GF-D8 (cell line): Measurements from ENCODE around the gene RPS2.
"Not testable (repeated sequence)": the region's sequence is repeated elsewhere in the genome, so short reads cannot be mapped to it uniquely, and the experiment has no call there.

Experiments used
- DNase-seq: peaks from one replicate; lab custom pipeline; 2025; lab: John Stamatoyannopoulos, UW

The RPS2 gene

GRCh38 chr16:1962161-1963153 lies 2.2 kb downstream of the RPS2 start:
- not testable (repeated sequence) for DNase-seq

GRCh38 chr16:1961651-1962067 lies 3.0 kb downstream of the RPS2 start:
- DNase-seq: no peak

- DNase-seq: peak; percentile 45
Measured at GRCh38 chr16:1960665-1961630, 3.7 kb downstream of the RPS2 start.

GRCh38 chr16:1959269-1960039 lies 5.2 kb downstream of the RPS2 start, which contains the start of gene NDUFB10:
Gene NDUFB10 (plus strand): TSS chr16:1959538. CDS start chr16:1959625, 87 bp downstream.
- peak; percentile 61 for DNase-seq

GRCh38 chr16:1958715-1959268 lies 5.8 kb downstream of the RPS2 start:
- DNase-seq: no peak

- not testable (repeated sequence) for DNase-seq
Measured at GRCh38 chr16:1958143-1958491, 6.5 kb downstream of the RPS2 start.

- DNase-seq: not testable (repeated sequence)
Measured at GRCh38 chr16:1957434-1958142, 7.0 kb downstream of the RPS2 start.

GRCh38 chr16:1953734-1954133 lies 10.9 kb downstream of the RPS2 start:
- DNase-seq: no peak

- no peak for DNase-seq
Measured at GRCh38 chr16:1950559-1950958, 14.1 kb downstream of the RPS2 start.

GRCh38 chr16:1950047-1950446 lies 14.6 kb downstream of the RPS2 start:
- no peak for DNase-seq

GRCh38 chr16:1949507-1949906 lies 15.1 kb downstream of the RPS2 start:
- no peak for DNase-seq

GRCh38 chr16:1947369-1947670 lies 17.3 kb downstream of the RPS2 start:
- no peak for DNase-seq

GRCh38 chr16:1946495-1947368 lies 17.9 kb downstream of the RPS2 start:
- no peak for DNase-seq

- DNase-seq: no peak
Measured at GRCh38 chr16:1945559-1946391, 18.9 kb downstream of the RPS2 start.

- DNase-seq: no peak
Measured at GRCh38 chr16:1944612-1945199, 19.9 kb downstream of the RPS2 start.

- peak; percentile 95 for DNase-seq
Measured at GRCh38 chr16:1942810-1943726, 21.6 kb downstream of the RPS2 start, which contains the start of gene MSRB1. Gene MSRB1 (minus strand): TSS chr16:1943199. CDS start chr16:1943156, 43 bp downstream.
